Adrenal gland (tissue), 12 donors: ENCODE measurements around the gene HHIP. TPM values are rescaled to one million over a fixed set of nuclear protein-coding genes. Genes with fewer than 3 reads are reported as not detected.

Source experiments
- DNase-seq, 7 donors: peaks; one replicate each; pipeline ENCODE4 v3.0.0-alpha.2; 2019 to 2020
- H3K27ac ChIP-seq, 5 donors: fragments of 200-600 bp; sonication (generic) in 4 of 5; 1 replicate in 3 of 5; 2 replicates in 2 of 5; pipeline versions ENCODE4 v1.5.1 to v1.8.0; 2016 to 2020; ENCODE audit warnings: mild to moderate bottlenecking in 1 of 5
- H3K27me3 ChIP-seq: fragments of 200-600 bp; 2 replicates; pipeline ENCODE4 v1.8.0; 2021
- H3K36me3 ChIP-seq, 2 donors: fragments of 200-600 bp; replicated peaks in 1 of 2; 1 replicate in 1 of 2; 2 replicates in 1 of 2; pipeline versions ENCODE4 v1.5.1 to v1.8.0; 2018 to 2022
- H3K4me1 ChIP-seq, 2 donors: fragments of 200-600 bp; replicated peaks in 1 of 2; 1 replicate in 1 of 2; 2 replicates in 1 of 2; pipeline versions ENCODE4 v1.5.1 to v1.8.0; 2018 to 2021
- H3K4me3 ChIP-seq, 4 donors: fragments of 200-600 bp; sonication (generic) in 3 of 4; one replicate each; pipeline ENCODE4 v1.5.1; 2016 to 2018
- H3K9me3 ChIP-seq, 3 donors: fragments of 200-600 bp; sonication (generic) in 1 of 3; replicated peaks in 1 of 3; 1 replicate in 2 of 3; 2 replicates in 1 of 3; pipeline versions ENCODE4 v1.5.1 to v1.8.0; 2016 to 2021
- POLR2A ChIP-seq, 2 donors: fragments of 450-650 bp; IDR thresholded peaks; one replicate each; pipeline ENCODE4 v1.6.1; 2017; ENCODE audit warnings: antibody characterized with exemption in 2 of 2, mild to moderate bottlenecking in 2 of 2, moderate library complexity in 1 of 2
- WGBS, 4 donors: extraction: QIAGEN DNeasy Blood & Tissue Kit in 2 of 4; methylation state at CpG; one replicate each; pipeline versions ENCODE4 v1.1.5 to v1.1.7; 2013 to 2017; 5-methylcytosine and 5-hydroxymethylcytosine counted together
- intact Hi-C, 2 donors: fragments of 100-400 bp; cut with DNase I; formaldehyde crosslinking; loops; one replicate each; pipeline versions ENCODE4 v1.14.1 to v1.15.0; 2022 to 2023
- polyA plus RNA-seq, 3 donors: library from polyadenylated mRNA; stranded (reverse); fragments of 200-250 nt in 2 of 3; fragments of 350-450 nt in 1 of 3; fragmentation: Illumina TruSeq in 1 of 3; extraction: RNeasy Lipid Tissue Mini Kit (QIAGEN cat#74804) in 1 of 3; gene quantifications; one replicate each; pipeline ENCODE4 v1.2.3, GENCODE V29; 2013 to 2014
- total RNA-seq, 9 donors: library from RNA; depleted of rRNA in 4 of 9; stranded (reverse); fragments of >200 nt in 4 of 9; fragments of 120-200 nt in 1 of 9; fragmentation: NEBNext Ultra II Directional in 1 of 9; extraction: Animal tissue kit (Norgen Biotek cat#: 25700) in 1 of 9; gene quantifications; one replicate each; pipeline versions ENCODE4 v1.1.0 to v1.2.4, GENCODE V29; 2013 to 2023
- TF ChIP-seq, protein P1 (sequence below), 6 experiments: fragments of 450-650 bp in 4 of 6; fragments of 200-600 bp in 2 of 6; sonication (generic) in 1 of 6; IDR thresholded peaks; 1 replicate in 5 of 6; 2 replicates in 1 of 6; pipeline versions ENCODE4 v1.5.1 to v1.8.0; 2016 to 2021; ENCODE audit warnings: antibody characterized with exemption in 6 of 6, mild to moderate bottlenecking in 2 of 6, moderate library complexity in 1 of 6
- donor health status: healthy with polysubstance abuse.
- donor health status: Bipolar disorder and iron deficiency.
- donor health status: DM: yes; HTN: yes; CAD: no.
- donor health status: DM: no; HTN: no; CAD: no.
- donor health status: DM: no; HTN: no; CAD: no.
- donor health status: DM: yes; HTN: yes; CAD: no.

HHIP gene
- total and polyA plus RNA-seq, 12 donors: 2.1 to 169 (median 9.2) TPM

DNA sequence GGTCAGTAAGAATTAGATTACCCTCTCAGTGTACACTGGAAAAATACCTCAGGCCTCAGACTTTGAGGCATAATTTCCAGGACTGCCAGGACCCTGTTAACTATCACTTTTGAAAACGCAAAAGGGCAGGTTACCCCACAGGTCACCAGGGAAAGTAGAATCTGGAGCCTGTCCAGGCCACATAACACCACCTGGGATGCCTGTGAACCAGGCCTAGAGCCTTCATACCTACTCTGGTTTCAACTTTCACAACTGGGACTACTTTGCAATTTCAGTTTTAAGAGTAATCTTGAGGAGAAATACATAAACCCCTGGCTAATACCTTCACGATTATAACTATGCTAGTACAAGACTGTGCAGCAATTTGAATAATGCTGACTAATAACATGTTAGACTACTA lies 132.4 kb downstream of the HHIP start:
- H3K27ac ChIP-seq: no peak overlapping the region
- 76 to 81% (median 78%) methylated on average over 2 of the region's 2 CpGs for WGBS, 4 donors

DNA sequence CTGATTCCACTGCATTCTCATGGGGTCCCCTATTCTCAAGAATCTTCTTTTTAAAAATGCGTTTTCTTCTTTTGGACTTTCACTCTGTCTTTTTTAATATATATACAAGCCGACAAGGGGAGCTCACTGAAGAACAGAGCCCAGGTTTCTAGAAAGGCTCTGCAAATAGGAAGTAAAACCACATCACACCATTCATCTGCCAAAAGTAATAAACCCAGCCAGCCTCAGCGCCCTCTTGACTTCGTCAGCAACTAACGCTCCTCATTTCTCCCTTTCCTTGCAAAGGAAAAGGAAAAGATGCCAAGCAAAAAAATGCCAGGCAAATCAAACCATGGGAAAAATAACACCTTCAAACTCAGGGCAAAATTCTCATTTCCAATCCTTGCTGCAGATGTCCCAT lies 136.4 kb downstream of the HHIP start:
- Histone ChIP-seq H3K36me3 (no peaks in the 10 kb centered on the region), H3K27me3 (no peaks in the 10 kb centered on the region), H3K9me3 (no peaks in the 10 kb centered on the region), H3K4me3 (no peak overlapping the region), H3K27ac (no peak overlapping the region), H3K4me1 (no peaks in the 10 kb centered on the region)
- WGBS, 4 donors: 57 to 69% (median 60%) methylated on average over 5 of the region's 5 CpGs
- intact Hi-C loops: loop anchor here in 1 of 2 donors (10.0 kb wide), 1 partner anchor 608 kb away; no protein-coding TSS in a partner anchor
- TF ChIP-seq POLR2A (IDR thresholded peaks at IDR 0.05): no peak
- TF ChIP-seq, protein P1, sequence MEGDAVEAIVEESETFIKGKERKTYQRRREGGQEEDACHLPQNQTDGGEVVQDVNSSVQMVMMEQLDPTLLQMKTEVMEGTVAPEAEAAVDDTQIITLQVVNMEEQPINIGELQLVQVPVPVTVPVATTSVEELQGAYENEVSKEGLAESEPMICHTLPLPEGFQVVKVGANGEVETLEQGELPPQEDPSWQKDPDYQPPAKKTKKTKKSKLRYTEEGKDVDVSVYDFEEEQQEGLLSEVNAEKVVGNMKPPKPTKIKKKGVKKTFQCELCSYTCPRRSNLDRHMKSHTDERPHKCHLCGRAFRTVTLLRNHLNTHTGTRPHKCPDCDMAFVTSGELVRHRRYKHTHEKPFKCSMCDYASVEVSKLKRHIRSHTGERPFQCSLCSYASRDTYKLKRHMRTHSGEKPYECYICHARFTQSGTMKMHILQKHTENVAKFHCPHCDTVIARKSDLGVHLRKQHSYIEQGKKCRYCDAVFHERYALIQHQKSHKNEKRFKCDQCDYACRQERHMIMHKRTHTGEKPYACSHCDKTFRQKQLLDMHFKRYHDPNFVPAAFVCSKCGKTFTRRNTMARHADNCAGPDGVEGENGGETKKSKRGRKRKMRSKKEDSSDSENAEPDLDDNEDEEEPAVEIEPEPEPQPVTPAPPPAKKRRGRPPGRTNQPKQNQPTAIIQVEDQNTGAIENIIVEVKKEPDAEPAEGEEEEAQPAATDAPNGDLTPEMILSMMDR (IDR thresholded peaks at IDR 0.05): no peak
- no peak for DNase-seq

More for the DNA sequence above, 132.4 kb downstream of the HHIP start:
- Histone ChIP-seq H3K4me3 (no peak overlapping the region), H3K36me3 (no peaks in the 10 kb centered on the region), H3K4me1 (no peaks in the 10 kb centered on the region), H3K9me3 (no peaks in the 10 kb centered on the region), H3K27me3 (no peaks in the 10 kb centered on the region)
- intact Hi-C loops: no loop called here
- DNase-seq: no peak
- TF ChIP-seq, protein P1 (IDR thresholded peaks at IDR 0.05): no peak
- no peak for TF ChIP-seq POLR2A (IDR thresholded peaks at IDR 0.05)

DNA sequence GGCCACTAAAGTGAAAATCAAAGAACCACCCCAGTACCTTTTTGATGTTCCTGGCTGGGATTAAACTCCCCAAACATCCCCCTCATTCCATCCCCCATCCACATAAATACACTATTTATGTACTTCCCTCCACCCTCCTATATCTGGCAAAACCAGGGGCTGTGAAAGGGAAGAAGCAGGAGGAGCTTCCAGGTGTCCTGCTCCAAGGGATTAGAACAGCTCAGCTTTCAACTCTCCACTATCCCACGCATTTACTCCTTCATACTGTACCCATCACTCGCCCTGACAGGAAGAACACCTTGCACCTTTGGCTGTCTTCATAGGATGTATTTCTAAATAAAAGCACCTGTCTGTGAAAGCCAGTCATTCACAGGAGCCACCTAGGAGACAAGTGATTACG lies 140.0 kb downstream of the HHIP start:
- intact Hi-C loops: loop anchor here in 1 of 2 donors (10.0 kb wide), 1 partner anchor 611 kb away; no protein-coding TSS in a partner anchor

DNA sequence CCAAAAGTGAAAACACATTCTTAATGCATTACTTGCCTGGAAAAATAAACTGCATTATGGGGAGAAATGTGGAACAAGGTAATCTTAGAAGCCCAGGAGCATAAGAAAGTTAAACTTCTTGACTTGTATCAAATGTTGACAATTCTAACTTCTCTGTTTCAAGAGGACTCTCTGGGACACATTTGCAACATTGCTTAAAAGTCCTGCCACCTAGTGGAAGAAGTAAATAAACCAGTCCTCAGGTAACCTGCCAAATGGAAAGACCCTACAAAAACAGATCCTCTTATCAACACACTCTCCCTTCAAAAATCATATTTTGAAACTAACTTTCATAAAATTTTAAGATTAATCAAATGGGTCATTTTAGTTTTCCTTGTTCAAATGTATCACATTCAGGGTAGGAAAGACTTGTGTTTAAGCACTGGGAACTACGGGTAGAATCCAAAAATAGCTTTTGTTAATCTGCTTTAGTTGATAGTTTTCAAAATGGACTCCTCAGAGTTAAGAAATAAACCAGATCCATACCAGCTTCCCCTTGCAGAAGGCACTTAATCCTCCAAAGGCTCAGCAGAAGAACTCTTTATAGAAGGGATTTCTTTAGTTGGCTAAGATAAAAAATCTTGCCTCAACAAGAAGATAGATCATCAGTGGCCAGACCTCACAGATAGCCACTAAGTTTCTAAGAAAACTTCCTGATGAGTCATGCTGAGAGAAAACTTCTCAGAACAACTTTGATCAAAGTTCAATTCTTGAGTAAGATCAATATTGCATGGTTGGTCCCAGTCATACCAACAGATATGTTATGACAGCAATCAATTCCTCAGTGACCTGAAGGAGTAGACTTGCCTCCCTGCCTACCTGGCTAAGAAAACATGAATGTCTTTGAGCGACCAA lies 141.7 kb downstream of the HHIP start:
- Histone ChIP-seq H3K9me3 (no peaks in the 10 kb centered on the region), H3K36me3 (no peaks in the 10 kb centered on the region), H3K4me3 (no peak overlapping the region), H3K4me1 (no peaks in the 10 kb centered on the region), H3K27me3 (no peaks in the 10 kb centered on the region), H3K27ac (no peak overlapping the region)
- TF ChIP-seq, protein P1 (IDR thresholded peaks at IDR 0.05): peak; percentile 29 to 62 (median 46)
- no peak for TF ChIP-seq POLR2A (IDR thresholded peaks at IDR 0.05)
- 70 to 79% (median 77%) methylated on average over 2 of the region's 2 CpGs for WGBS, 4 donors
- DNase-seq: no peak
- intact Hi-C loops: loop anchor here in 1 of 2 donors (10.0 kb wide), 1 partner anchor 613 kb away; no protein-coding TSS in a partner anchor

More for the DNA sequence above, 140.0 kb downstream of the HHIP start:
- Histone ChIP-seq H3K9me3 (no peaks in the 10 kb centered on the region), H3K36me3 (no peaks in the 10 kb centered on the region), H3K4me1 (no peaks in the 10 kb centered on the region), H3K27me3 (no peaks in the 10 kb centered on the region), H3K27ac (no peak overlapping the region), H3K4me3 (no peak overlapping the region)
- WGBS, 4 donors: 80 to 92% (median 85%) methylated on average over 3 of the region's 3 CpGs
- no peak for DNase-seq
- no peak for TF ChIP-seq POLR2A (IDR thresholded peaks at IDR 0.05)
- TF ChIP-seq, protein P1 (IDR thresholded peaks at IDR 0.05): no peak
